AG09309 (cell line): Measurements from ENCODE around the gene ADNP.
A peak's percentile ranks its signal among the peaks of the same experiment; 100 is the strongest.
"Not testable (repeated sequence)": the region's sequence is repeated elsewhere in the genome, so short reads cannot be mapped to it uniquely, and the experiment has no call there.

ENCODE experiments used
- DNase-seq: peaks from one replicate; pipeline ENCODE4 v3.0.0-alpha.2; 2010; ENCODE audit warnings: low read depth
- H3K4me3 ChIP-seq: 2 replicates; pipeline ENCODE4 v1.5.1; 2011; ENCODE audit warnings: mild to moderate bottlenecking, low read depth, low read length, moderate library complexity; ENCODE audit not compliant: control insufficient read depth
- CTCF ChIP-seq: IDR thresholded peaks from 2 replicates; pipeline ENCODE4 v1.5.1; 2011; ENCODE audit warnings: mild to moderate bottlenecking, low read depth, low read length, inconsistent platforms; ENCODE audit not compliant: insufficient read depth, control insufficient read depth; ENCODE audit errors: missing control alignments

ADNP gene

DNA sequence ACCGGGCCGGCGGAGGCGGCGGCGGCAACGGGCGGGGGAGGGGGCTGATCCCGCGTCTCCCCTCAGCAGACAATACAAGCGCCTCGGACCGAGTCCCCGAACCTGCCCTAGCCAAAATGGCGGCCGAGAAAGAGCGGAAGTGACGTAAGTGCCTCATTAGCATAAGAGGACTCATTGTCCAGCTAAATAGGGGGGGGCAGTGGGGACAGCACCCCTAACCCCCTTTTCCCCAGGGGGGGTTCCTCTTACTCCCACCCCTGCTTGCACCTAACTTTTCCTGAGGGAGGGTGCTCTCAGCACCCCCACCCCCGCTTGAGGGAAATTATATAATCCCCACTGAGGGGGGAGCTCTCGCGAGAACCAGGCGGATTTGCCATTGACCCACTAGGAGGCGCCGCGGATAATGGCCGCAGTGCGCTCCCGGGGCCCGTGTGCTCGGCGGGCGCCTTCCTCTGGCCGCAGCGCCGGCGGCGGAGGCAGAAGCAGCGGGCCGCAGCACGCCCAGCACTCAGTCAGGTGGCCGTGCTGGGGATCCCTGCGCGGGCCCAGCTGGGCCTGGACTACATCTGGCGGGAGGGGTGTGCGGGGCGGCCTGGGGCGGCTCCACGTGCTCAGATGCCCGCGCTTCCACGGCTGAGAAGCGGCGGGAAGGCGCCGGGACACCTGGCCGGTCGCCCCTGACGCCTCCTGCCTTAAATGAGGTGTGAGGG, at the start of gene ADNP:
Gene ADNP, minus strand, starts transcription at position 132 of the 710 bp plus-strand sequence. CDS start 27,441 bp downstream, outside the sequence.
- TF ChIP-seq CTCF = peak; percentile 62
- DNase-seq = peak; percentile 66
- H3K4me3 ChIP-seq = peak within 1 kb of the TSS; percentile 88

DNA sequence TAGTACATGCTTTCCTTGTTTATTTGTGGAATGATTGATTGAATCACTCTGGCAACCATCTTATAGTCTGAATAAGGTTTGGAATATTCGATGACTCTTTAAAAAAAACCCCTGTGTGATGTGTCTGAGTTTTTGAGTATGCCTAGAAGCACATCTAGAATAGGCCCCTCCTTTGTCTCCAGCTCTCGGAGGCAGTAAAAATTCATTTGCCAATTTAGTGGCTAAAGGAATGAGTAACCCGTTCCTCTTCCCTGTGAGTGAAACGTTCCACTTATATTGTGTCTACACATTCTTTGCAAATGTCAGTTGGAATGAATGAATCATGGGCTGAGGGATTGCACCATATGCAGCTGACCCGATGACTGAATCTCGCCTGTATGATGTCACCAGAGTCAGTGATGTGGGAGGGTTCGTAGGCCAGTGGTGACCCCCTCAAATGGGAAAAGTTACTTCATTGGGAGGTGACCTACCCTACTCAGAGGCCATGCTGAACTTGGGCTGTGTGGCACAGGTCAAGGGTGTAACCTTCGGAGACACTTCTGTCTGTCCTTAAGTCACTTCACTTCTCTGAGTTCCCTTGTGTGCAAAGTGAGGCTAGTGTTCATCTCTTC, 48.9 kb upstream of the ADNP start:
- peak; percentile 98 for DNase-seq
- no peak for TF ChIP-seq CTCF
- H3K4me3 ChIP-seq = no peak overlapping the region

- H3K4me3 ChIP-seq, DNase-seq: not testable (repeated sequence)
These were observed 47.3 kb upstream of the ADNP start for GRCh38 chr20:50978533-50978932.

DNA sequence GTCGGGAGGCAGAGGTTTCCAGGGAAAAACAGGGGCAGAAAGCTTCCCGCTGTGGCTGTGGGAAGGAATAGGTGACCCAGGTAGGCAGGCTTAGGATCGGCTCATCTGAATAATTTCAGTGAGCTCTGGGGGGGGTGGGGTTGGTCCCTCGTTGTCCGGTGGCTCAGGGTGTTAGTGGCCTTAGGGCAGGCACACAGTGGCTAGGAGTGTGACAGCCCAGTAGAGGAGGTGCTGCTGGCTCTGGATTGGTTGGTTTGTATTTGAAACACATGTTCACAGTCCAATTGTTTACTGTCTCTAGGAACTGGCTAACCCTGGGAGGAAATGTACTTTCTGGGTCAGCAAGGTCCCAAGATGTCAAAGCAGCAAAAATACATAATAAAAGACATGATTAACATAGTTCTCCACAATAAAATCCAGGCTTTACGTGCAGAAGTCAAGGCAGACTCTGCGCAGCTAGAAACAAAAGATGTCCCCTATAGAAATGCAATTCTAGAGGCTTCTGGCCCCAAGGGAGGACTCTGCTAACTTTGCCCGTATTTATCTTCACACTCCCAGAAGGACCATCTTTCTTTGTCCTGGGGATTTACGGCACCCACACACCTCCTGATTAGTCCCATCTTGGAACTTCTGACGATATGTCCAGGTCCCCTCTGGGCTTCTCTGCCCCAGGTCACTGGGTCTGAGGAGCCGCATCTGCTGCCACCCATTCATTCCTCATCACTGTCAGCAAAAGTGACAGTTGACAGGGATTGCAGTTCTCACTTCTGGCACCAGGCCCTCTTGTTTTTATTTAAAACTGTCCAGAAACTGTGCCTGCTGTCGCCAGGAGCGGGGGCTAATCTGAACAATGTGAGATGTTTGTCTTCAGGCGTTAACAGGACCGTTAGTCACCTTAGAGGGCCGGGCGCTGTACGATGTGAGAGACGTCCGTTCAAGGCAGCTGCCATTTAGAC, 46.1 kb upstream of the ADNP start:
- no peak for DNase-seq
- TF ChIP-seq CTCF = no peak
- no peak overlapping the region for H3K4me3 ChIP-seq

DNA sequence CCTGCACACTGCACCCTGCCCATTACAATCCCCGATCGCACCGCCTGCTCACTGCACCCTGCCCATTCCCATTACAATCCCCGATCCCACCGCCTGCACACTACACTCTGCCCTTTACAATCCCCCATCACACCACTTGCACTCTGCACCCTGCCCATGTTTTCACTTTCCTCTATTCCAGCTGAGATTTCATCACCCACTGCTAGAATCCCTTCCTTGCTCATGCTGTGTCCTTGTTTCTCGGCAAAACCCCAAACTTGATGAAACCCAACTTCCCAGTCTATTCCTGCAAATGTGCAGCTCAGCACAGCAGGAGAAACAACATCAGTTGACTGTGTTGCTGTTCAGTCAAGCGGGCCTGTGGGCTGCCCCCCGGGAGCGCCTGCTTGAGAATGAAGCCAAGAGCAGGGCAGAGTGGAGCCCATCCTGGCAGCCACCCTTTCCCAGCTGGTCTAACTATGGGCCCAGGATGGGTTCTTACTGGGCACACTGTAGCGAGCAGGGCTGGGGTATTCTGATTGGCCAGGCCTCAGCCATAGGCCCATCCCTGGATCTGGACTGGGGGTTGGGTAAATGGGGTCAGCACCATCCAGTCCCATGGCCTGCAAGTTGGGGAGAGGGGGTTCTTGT, 44.6 kb upstream of the ADNP start:
- no peak for DNase-seq
- no peak for TF ChIP-seq CTCF
- H3K4me3 ChIP-seq = no peak overlapping the region

DNA sequence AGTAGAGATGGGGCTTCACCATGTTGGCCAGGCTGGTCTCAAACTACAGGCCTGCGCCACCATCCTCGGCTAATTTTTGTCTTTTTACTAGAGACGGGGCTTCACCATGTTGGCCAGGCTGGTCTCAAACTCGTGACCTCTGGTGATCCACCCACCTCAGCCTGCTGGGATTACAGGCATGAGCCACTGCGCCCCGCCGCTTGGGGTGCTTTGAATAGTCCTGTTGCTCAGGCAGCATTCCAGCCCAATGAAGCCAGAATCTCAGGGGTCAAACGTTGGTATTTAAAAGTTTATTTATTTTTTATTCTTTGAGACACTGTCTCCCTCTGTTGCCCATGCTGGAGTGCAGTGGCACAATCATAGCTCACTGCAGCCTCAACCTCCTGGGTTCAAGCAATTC, 38.7 kb upstream of the ADNP start:
- no peak for TF ChIP-seq CTCF
- H3K4me3 ChIP-seq = no peak overlapping the region
- no peak for DNase-seq
